ENCODE measurements around the gene LILRB3.
"Not testable (repeated sequence)": the region's sequence is repeated elsewhere in the genome, so short reads cannot be mapped to it uniquely, and the experiment has no call there.

Gene LILRB3

GRCh38 chr19:54222474-54223276, at the start of gene LILRB3:
LILRB3 (minus strand) TSS chr19:54223007; CDS start chr19:54222976, 31 bp downstream.
- Histone ChIP-seq H3K4me3 (peak within 1 kb of the TSS; percentile 60), H3K27ac (peak within 1 kb of the TSS in 1 of 2 donors; percentile 68)
- peak; percentile 78 for DNase-seq (ENCODE audit: low spot score)

GRCh38 chr19:54272181-54272580, 49.4 kb upstream of the LILRB3 start:
- not testable (repeated sequence) for H3K4me3 ChIP-seq, H3K27ac ChIP-seq
- peak; percentile 62 for DNase-seq (ENCODE audit: low spot score)

- H3K4me3 ChIP-seq, result not testable (repeated sequence)
- peak overlapping the region in 1 of 2 donors; percentile 56 for H3K27ac ChIP-seq
- peak; percentile 29 for DNase-seq (ENCODE audit: low spot score)
These were observed 48.8 kb upstream of the LILRB3 start for GRCh38 chr19:54271587-54271986.

- peak; percentile 63 for DNase-seq (ENCODE audit: low spot score)
- Histone ChIP-seq H3K4me3 (no peak overlapping the region), H3K27ac (peak overlapping the region in 1 of 2 donors; percentile 56)
- no peak for TF ChIP-seq CTCF (IDR thresholded peaks at IDR 0.05)
These were observed 48.3 kb upstream of the LILRB3 start for GRCh38 chr19:54271106-54271505.

GRCh38 chr19:54268936-54269335, 46.1 kb upstream of the LILRB3 start:
- no peak for TF ChIP-seq CTCF (IDR thresholded peaks at IDR 0.05)
- Histone ChIP-seq H3K4me3 (no peak overlapping the region), H3K27ac (no peak overlapping the region)
- DNase-seq (ENCODE audit: low spot score), result no peak

- H3K4me3 ChIP-seq, result no peak overlapping the region
- no peak overlapping the region for H3K27ac ChIP-seq
- DNase-seq (ENCODE audit: low spot score), result peak; percentile 68
- peak; percentile 57 for TF ChIP-seq CTCF (IDR thresholded peaks at IDR 0.05)
These were observed 43.3 kb upstream of the LILRB3 start for GRCh38 chr19:54266133-54266532.

GRCh38 chr19:54262470-54262869, 39.7 kb upstream of the LILRB3 start:
- Histone ChIP-seq H3K4me3 (no peak overlapping the region), H3K27ac (no peak overlapping the region)
- DNase-seq (ENCODE audit: low spot score), result no peak
- TF ChIP-seq CTCF (IDR thresholded peaks at IDR 0.05), result no peak

GRCh38 chr19:54262066-54262465, 39.3 kb upstream of the LILRB3 start:
- TF ChIP-seq CTCF (IDR thresholded peaks at IDR 0.05), result no peak
- no peak overlapping the region for H3K27ac ChIP-seq
- peak; percentile 45 for DNase-seq (ENCODE audit: low spot score)
- no peak overlapping the region for H3K4me3 ChIP-seq
